ENCODE data around the gene MICAL2.

The MICAL2 gene

DNA sequence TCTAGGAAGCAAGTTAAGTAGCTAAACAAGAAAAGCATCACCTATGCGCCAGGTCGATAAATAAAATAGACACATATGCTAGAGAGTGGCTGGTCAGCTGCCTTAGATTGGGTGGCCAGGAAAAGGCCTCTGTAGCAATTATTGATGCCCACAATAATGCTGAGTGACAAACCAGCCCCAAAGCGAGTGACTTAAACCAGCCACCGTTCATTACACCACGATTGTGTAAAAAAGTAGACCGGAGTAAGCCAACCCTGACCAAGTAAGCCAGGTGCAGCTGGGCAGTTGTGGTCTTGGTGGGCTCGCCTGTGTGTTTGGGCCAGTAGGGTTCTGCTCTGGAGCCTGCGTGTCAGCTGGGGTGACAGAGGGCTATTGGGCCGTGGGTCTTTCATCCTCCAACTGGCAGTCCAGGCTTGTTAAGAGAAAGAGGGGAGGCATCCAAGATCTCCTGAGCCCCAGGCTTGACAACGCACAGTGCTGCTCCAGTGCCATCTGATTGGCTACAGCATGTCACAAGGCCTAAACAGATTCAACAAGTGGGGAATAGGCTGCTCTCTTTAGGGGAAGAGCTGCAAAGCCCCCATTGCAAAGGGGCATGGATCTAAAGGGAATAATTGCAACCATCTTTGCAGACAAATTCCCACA is 166.6 kb downstream of the MICAL2 start:
- no peak for DNase-seq (ENCODE audit: low read depth)
- TF ChIP-seq, protein P1, sequence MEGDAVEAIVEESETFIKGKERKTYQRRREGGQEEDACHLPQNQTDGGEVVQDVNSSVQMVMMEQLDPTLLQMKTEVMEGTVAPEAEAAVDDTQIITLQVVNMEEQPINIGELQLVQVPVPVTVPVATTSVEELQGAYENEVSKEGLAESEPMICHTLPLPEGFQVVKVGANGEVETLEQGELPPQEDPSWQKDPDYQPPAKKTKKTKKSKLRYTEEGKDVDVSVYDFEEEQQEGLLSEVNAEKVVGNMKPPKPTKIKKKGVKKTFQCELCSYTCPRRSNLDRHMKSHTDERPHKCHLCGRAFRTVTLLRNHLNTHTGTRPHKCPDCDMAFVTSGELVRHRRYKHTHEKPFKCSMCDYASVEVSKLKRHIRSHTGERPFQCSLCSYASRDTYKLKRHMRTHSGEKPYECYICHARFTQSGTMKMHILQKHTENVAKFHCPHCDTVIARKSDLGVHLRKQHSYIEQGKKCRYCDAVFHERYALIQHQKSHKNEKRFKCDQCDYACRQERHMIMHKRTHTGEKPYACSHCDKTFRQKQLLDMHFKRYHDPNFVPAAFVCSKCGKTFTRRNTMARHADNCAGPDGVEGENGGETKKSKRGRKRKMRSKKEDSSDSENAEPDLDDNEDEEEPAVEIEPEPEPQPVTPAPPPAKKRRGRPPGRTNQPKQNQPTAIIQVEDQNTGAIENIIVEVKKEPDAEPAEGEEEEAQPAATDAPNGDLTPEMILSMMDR (IDR thresholded peaks at IDR 0.05; ENCODE audit: low read depth, low read length, missing control alignments), result no peak
- no peak overlapping the region for H3K4me3 ChIP-seq (ENCODE audit: low read depth, low read length)

DNA sequence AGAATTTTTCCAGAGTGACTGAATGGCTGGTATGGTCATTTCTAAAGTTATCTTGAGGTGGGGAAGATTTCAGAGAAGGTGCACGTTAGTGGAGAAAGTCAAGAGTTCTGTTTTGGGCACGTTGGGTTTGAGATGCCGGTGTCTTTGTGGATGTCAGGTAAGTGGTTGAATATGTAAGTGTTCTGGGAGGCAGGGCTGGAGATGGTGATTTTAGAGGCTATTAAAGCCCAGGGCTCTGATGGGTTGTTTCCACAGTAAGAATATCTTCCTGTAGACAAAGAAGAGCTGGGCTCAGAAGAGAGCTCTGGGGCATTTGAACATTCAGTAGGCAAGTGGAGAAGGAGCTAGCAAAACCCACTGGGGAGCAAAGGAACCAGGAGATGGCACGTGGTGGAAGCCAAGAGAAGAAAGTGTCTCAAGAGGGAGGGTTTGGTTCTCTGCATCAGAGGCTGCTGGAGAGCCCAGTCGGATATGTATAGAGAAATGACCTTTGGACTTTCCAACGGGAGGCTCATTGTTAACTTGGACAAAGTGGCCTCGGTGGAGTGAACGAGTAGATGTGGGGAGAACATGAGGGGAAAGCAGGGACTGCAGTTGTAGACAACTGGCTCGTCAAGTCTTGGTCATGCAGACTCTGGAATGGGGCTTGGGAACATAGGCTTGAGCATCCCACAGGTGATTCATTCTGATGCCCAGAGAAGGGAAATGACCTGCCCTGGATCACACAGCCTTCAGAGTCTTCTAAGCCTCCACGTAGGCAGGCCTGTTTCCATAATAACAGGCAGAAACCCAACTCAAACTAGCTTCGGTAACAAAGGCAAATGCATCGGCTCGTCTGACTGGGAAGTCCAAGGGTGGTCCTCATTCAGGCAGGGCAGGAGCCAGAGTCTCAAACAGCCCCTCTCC is 168.6 kb downstream of the MICAL2 start:
- TF ChIP-seq, protein P1 (IDR thresholded peaks at IDR 0.05; ENCODE audit: low read depth, low read length, missing control alignments), result no peak
- no peak overlapping the region for H3K4me3 ChIP-seq (ENCODE audit: low read depth, low read length)
- no peak for DNase-seq (ENCODE audit: low read depth)

DNA sequence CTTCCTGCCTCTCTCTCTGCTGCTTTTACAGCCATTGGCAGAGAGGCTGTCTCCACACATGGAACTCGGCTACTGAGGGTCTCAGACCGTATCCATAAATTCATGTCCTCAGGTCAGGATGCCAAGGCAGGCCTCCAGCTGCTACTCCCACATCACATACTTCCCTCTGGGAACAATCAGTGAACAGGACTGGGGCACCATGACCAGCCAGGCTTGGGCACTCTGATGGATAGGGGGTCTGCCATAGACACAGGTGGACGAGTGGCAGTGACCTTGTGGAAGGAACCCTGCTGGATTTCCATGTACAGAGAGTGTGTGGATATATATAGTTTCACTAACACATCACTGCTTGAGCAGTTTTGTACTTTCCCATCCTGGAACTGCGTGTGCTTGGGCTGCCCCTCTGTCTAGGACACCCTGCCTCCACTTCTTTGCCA is 169.3 kb downstream of the MICAL2 start:
- no peak for DNase-seq (ENCODE audit: low read depth)
- no peak overlapping the region for H3K4me3 ChIP-seq (ENCODE audit: low read depth, low read length)
- TF ChIP-seq, protein P1 (IDR thresholded peaks at IDR 0.05; ENCODE audit: low read depth, low read length, missing control alignments), result no peak

DNA sequence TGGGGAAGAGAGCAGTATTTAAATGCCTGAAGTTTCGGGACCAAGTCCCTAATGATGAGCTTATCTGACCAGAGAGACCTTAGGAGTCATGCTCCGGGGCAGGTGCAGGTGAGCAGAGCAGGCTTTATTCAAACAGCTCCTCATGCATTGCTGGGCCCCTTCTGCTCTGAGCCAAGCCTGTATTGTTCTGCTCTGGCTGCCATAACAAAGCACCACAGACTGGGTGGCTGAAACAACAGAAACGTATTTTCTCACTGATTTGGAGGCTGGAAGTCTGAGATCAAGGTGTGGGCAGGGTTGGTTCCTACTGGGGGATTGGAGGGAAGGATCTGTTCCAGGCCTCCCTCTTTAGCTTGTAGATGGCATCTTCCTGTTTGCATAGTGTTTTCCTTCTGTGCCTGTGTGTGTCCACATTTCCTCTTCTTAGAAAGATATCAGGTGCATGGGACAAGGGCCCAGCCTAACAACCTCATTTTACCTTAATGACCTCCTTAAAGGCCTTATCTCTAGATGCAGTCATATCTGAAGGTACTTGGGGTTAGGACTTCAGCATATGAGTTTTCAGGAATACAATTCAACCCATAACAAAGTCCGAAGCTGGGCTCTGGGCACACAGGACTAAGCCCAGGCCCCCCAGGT is 169.9 kb downstream of the MICAL2 start:
- no peak overlapping the region for H3K4me3 ChIP-seq (ENCODE audit: low read depth, low read length)
- TF ChIP-seq, protein P1 (IDR thresholded peaks at IDR 0.05; ENCODE audit: low read depth, low read length, missing control alignments), result no peak
- DNase-seq (ENCODE audit: low read depth), result no peak

DNA sequence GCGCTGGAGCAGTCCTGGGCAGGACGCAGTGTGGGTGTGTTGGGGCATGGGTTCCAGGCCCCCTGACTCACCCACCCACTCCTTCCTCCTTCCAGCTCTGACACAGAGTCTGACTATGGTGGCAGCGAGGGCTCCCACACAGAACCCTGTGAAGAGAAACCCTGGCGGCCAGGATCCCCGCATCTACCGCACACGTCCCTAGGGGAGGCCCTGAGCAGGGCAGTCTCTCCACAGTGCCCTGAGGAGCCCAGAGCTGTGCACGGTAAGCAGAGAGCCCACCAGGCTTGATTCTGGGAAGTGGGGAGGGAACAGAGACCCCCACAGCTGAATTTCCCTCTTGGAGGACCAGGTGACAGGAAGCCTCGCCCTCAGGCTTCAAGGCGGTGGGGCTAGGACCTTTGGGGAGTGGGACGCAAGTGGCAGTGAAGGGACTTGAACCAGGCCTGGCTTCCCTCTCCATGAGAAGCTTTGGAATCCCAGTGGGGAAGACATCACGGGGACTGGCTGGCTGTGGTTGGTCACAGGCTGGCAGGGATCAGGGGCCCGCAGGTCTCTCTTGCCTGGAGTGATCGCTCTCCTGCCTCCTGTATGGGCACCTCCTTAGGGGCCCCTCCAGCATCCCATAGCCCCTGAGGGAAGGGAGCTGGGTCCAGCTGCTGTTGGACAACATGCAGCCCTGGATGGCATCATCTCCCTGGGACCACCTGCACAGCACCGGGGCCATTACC is 170.6 kb downstream of the MICAL2 start:
- H3K4me3 ChIP-seq (ENCODE audit: low read depth, low read length), result no peak overlapping the region
- TF ChIP-seq, protein P1 (IDR thresholded peaks at IDR 0.05; ENCODE audit: low read depth, low read length, missing control alignments), result no peak
- no peak for DNase-seq (ENCODE audit: low read depth)

DNA sequence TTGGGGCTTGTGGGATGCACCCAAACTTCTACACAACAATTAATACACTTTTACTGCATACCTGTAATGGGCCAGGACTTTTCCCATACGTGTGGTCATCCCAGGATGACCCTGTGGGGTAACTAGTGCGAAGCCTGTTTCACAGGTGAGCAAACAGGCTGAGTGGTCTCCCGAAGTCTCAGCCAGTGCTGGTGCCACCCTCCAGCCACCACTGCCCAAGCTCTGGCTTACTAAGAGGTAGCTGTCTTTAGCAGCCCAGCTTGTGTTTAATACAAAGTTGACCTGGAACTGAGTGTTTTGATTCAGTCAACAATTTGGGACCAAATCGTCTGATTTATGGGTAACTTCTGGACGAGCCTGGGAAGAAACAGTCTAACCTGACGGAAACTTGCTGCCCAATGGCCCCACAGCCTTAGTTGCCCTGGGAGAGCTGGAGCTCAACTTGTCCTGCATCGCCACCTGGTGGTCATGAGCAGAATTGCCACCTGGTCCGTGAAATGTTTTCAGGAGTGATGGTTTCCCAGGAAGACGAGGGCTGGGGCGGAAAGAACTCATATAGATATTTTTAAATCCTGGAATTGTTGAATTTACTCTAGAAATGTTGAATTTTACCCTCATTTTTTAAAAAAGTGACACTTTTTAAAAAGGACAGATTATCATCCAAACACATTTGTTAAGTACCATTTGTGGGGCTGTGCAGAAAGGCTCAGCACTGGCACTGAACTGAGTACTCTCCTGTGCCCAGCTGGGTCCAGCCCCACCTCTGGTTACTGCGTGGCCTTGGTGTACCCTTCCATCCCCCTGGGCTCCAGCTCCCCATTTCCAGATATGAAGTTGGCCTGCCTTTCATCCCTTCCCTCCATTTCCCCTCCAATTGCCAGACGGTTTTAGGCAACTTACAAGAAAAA is 171.4 kb downstream of the MICAL2 start:
- TF ChIP-seq, protein P1 (IDR thresholded peaks at IDR 0.05; ENCODE audit: low read depth, low read length, missing control alignments), result peak; percentile 92
- peak; percentile 19 for DNase-seq (ENCODE audit: low read depth)
- no peak overlapping the region for H3K4me3 ChIP-seq (ENCODE audit: low read depth, low read length)

Measured in GM12864 (cell line).